A549 (cell line): ENCODE results near the gene SLC35F3.

Source experiments
- CHD2 ChIP-seq: fragments of 150-350 bp; IDR thresholded peaks from 2 replicates; pipeline ENCODE4 v1.6.1; 2014; ENCODE audit warnings: low read length; ENCODE audit not compliant: partially characterized antibody
- JUN ChIP-seq, 2 experiments: fragments of >200 bp; sonication (Bioruptor Twin); formaldehyde crosslinking; IDR thresholded peaks; 2 replicates in 1 of 2; 3 replicates in 1 of 2; pipeline ENCODE4 v1.6.1; 2016 to 2017
- RAD21 ChIP-seq, 2 experiments: fragments of >200 bp in 1 of 2; sonication (Bioruptor Twin) in 1 of 2; formaldehyde crosslinking in 1 of 2; IDR thresholded peaks in 1 of 2; conservative IDR thresholded peaks in 1 of 2; 2 replicates in 1 of 2; 3 replicates in 1 of 2; pipeline ENCODE4 v1.6.1; 2012 to 2018; ENCODE audit warnings: inconsistent platforms in 1 of 2
- TP53 ChIP-seq: fragments of 250-450 bp; sonication (Bioruptor Pico); IDR thresholded peaks from 2 replicates; pipeline ENCODE4 v1.5.0; 2021; ENCODE audit warnings: mild to moderate bottlenecking, moderate library complexity
- TF ChIP-seq, protein P1 (sequence below): fragments of >200 bp; sonication (Bioruptor Twin); formaldehyde crosslinking; IDR thresholded peaks from 3 replicates; pipeline ENCODE4 v1.5.1; 2016

GRCh38 chr1:233908092-233908491, 3.6 kb downstream of the SLC35F3 start:
- TF ChIP-seq, protein P1, sequence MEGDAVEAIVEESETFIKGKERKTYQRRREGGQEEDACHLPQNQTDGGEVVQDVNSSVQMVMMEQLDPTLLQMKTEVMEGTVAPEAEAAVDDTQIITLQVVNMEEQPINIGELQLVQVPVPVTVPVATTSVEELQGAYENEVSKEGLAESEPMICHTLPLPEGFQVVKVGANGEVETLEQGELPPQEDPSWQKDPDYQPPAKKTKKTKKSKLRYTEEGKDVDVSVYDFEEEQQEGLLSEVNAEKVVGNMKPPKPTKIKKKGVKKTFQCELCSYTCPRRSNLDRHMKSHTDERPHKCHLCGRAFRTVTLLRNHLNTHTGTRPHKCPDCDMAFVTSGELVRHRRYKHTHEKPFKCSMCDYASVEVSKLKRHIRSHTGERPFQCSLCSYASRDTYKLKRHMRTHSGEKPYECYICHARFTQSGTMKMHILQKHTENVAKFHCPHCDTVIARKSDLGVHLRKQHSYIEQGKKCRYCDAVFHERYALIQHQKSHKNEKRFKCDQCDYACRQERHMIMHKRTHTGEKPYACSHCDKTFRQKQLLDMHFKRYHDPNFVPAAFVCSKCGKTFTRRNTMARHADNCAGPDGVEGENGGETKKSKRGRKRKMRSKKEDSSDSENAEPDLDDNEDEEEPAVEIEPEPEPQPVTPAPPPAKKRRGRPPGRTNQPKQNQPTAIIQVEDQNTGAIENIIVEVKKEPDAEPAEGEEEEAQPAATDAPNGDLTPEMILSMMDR: no peak
- TF ChIP-seq RAD21 (conservative IDR thresholded peaks at IDR 0.05 in 1 of 2, IDR thresholded peaks at IDR 0.05 in 1 of 2) (no peak), TP53 (no peak), JUN (IDR thresholded peaks at IDR 0.05) (no peak), CHD2 (no peak)
